ENCODE data around the gene ADGRF3.

GRCh38 chr2:26302846-26303245, 43.7 kb downstream of the ADGRF3 start:
- TF ChIP-seq CTCF (IDR thresholded peaks at IDR 0.05) (no peak), POLR2A (IDR thresholded peaks at IDR 0.05) (no peak), EP300 (IDR thresholded peaks at IDR 0.05) (no peak)
